ENCODE data around the gene VSTM2L. TPM values are rescaled to one million over a fixed set of nuclear protein-coding genes. Genes with fewer than 3 reads are reported as not detected.
"Not testable (repeated sequence)": the region's sequence is repeated elsewhere in the genome, so short reads cannot be mapped to it uniquely, and the experiment has no call there.

Gene VSTM2L, protein sequence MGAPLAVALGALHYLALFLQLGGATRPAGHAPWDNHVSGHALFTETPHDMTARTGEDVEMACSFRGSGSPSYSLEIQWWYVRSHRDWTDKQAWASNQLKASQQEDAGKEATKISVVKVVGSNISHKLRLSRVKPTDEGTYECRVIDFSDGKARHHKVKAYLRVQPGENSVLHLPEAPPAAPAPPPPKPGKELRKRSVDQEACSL
- 10 to 100 TPM in 2 of 4 donors, 1 to 10 TPM in 2; 7.5 to 11.7 (median 10.1) TPM for total RNA-seq

DNA sequence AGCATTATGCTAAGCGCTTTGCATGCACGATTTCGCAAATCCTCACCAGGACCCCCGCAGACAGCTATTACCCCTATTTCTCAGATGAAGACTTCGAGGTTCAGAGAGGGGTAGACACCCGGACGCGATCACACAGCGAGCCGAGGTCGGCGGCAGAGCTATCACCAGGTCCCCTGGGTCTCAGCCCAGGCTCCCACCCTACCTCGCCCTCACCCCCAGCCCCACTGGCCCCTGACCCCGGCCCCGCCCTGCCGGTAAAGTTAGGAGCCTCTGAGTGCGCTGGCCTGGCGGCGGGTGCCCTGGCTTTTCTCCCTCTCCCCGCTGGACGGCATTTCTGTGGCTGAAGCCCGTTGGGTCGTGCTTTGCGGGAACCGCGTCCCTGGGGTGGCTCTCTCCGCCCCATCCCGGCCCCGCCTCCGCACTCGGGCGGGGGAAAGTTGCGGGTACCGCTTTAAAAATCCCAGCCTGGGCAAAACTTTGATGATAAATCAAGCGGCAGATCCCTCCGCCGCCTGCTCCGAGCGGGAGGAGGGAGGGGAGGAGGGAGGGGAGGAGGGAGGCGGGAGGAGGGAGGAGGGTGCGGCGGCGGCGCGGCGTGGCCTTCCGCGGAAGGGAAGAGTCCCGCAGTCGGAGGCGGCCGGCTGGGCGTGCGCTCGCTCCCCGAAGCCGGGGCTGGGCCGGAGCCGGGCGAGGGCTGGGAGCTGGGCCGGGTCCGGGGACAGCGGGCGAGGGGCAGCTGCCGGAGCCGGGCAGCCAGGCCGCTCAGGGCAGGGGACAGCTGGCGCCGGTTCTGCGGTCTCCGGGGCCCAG lies at the start of gene VSTM2L:
Gene VSTM2L (plus strand): TSS at position 624 of the 810 bp plus-strand sequence. CDS start 224 bp downstream, outside the sequence.
- TF ChIP-seq EP300 (IDR thresholded peaks at IDR 0.05) (no peak), POLR2AphosphoS5 (IDR thresholded peaks at IDR 0.05) (no peak), POLR2A (IDR thresholded peaks at IDR 0.05; ENCODE audit: low read depth) (no peak)
- TF ChIP-seq, protein P1, sequence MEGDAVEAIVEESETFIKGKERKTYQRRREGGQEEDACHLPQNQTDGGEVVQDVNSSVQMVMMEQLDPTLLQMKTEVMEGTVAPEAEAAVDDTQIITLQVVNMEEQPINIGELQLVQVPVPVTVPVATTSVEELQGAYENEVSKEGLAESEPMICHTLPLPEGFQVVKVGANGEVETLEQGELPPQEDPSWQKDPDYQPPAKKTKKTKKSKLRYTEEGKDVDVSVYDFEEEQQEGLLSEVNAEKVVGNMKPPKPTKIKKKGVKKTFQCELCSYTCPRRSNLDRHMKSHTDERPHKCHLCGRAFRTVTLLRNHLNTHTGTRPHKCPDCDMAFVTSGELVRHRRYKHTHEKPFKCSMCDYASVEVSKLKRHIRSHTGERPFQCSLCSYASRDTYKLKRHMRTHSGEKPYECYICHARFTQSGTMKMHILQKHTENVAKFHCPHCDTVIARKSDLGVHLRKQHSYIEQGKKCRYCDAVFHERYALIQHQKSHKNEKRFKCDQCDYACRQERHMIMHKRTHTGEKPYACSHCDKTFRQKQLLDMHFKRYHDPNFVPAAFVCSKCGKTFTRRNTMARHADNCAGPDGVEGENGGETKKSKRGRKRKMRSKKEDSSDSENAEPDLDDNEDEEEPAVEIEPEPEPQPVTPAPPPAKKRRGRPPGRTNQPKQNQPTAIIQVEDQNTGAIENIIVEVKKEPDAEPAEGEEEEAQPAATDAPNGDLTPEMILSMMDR (IDR thresholded peaks at IDR 0.05) = no peak
- Histone ChIP-seq H3K27ac (replicated peaks in 1 of 4) (peak within 1 kb of the TSS; percentile 40 to 68 (median 62)), H3K9me3 (no peaks in the 10 kb centered on the region), H3K36me3 (no peaks in the 10 kb centered on the region), H3K4me1 (peaks cover 7 to 76% (median 68%) of the 10 kb centered on the region in 4 donors), H3K27me3 (peaks cover 0 to 47% (median 1%) of the 10 kb centered on the region in 4 donors), H3K4me3 (peak within 1 kb of the TSS; percentile 58 to 66 (median 59))
- 4% methylated on average over 18 of the region's 71 CpGs for WGBS
- no peak for DNase-seq (ENCODE audit: extremely low spot score)
- intact Hi-C loops (cut with DNase I) = loop anchor here (5.0 kb wide), 1 partner anchor 90 kb away; no protein-coding TSS in a partner anchor

GRCh38 chr20:37853823-37854375 lies 49.0 kb upstream of the VSTM2L start:
- H3K9me3 ChIP-seq = no peaks in the 10 kb centered on the region
- no peak overlapping the region for H3K4me3 ChIP-seq
- 97% methylated on average over 2 of the region's 2 CpGs for WGBS
- intact Hi-C loops (cut with DNase I) = no loop called here
- no peak overlapping the region for H3K27ac ChIP-seq (replicated peaks in 1 of 4)
- peaks cover 0 to 6% (median 0%) of the 10 kb centered on the region in 4 donors for H3K4me1 ChIP-seq
- no peak for TF ChIP-seq POLR2A (IDR thresholded peaks at IDR 0.05; ENCODE audit: low read depth)
- TF ChIP-seq, protein P1 (IDR thresholded peaks at IDR 0.05) = no peak
- no peak for TF ChIP-seq POLR2AphosphoS5 (IDR thresholded peaks at IDR 0.05)
- TF ChIP-seq EP300 (IDR thresholded peaks at IDR 0.05) = no peak
- peaks cover 10 to 60% (median 28%) of the 10 kb centered on the region in 4 donors for H3K36me3 ChIP-seq
- H3K27me3 ChIP-seq = no peaks in the 10 kb centered on the region
- no peak for DNase-seq (ENCODE audit: extremely low spot score)

DNA sequence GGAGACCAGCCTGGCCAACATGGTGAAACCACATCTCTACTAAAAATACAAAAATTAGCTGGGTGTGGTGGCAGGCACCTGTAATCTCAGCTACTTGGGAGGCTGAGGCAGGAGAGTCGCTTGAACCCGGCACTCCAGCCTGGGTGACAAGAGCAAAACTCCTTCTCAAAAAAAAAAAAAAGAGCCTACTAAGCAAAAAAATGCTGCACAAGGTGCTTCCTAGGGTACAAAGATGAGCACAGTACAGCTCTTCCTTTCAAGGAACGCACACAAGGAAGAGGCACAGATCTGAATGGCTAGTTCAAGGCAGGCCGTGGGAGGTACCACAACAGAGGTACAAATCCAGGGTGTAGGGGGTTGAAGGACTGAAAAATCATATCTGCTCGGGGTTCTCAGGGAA lies 46.9 kb upstream of the VSTM2L start:
- H3K36me3 ChIP-seq = peaks cover 22 to 62% (median 33%) of the 10 kb centered on the region in 4 donors
- intact Hi-C loops (cut with DNase I) = not testable (repeated sequence)

DNA sequence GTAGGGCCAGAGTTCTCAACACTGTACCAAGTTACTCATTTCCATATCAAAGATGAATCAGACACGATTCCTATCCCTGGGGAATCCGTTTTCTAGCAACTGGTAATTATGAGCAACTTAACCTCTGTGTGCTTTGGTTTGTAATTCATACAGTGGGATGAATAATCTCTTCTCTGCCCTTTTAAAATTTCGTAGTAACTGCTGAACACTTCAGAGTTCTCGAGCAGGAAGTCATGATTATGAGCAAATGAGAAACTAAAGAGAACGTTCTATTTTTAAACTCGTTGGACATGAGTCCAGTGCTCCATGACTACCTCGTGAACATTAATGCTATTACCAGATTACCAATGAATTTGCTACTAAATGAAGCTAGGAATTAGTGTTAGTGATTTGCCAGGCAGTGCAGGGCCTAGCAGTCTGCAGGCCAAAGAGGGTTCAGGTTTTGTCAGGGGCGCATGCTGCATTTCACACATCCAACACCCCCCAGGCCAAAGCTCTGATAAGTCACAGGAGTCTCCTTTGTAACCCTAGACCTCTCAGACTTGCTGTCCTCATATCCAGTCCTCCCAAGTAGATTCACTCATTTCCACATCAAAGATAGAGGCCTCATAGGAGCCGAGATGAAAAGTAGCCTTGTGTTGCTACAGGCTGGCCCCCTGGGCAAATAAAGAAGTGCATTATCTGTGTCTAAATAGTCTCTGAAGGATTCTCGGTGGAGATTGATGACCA lies 45.8 kb upstream of the VSTM2L start:
- Histone ChIP-seq H3K27me3 (no peaks in the 10 kb centered on the region), H3K9me3 (no peaks in the 10 kb centered on the region), H3K4me3 (no peak overlapping the region), H3K36me3 (peaks cover 25 to 66% (median 35%) of the 10 kb centered on the region in 4 donors), H3K27ac (replicated peaks in 1 of 4) (no peak overlapping the region), H3K4me1 (no peaks in the 10 kb centered on the region)
- no peak for TF ChIP-seq POLR2AphosphoS5 (IDR thresholded peaks at IDR 0.05)
- intact Hi-C loops (cut with DNase I) = no loop called here
- no peak for DNase-seq (ENCODE audit: extremely low spot score)
- 78% methylated on average over 10 of the region's 10 CpGs for WGBS

More for the DNA sequence above, 46.9 kb upstream of the VSTM2L start:
- H3K4me1 ChIP-seq; H3K4me3 ChIP-seq; H3K27ac ChIP-seq (replicated peaks in 1 of 4); DNase-seq (ENCODE audit: extremely low spot score); H3K9me3 ChIP-seq; H3K27me3 ChIP-seq: not testable (repeated sequence)
- 95% methylated on average over 5 of the region's 5 CpGs for WGBS

DNA sequence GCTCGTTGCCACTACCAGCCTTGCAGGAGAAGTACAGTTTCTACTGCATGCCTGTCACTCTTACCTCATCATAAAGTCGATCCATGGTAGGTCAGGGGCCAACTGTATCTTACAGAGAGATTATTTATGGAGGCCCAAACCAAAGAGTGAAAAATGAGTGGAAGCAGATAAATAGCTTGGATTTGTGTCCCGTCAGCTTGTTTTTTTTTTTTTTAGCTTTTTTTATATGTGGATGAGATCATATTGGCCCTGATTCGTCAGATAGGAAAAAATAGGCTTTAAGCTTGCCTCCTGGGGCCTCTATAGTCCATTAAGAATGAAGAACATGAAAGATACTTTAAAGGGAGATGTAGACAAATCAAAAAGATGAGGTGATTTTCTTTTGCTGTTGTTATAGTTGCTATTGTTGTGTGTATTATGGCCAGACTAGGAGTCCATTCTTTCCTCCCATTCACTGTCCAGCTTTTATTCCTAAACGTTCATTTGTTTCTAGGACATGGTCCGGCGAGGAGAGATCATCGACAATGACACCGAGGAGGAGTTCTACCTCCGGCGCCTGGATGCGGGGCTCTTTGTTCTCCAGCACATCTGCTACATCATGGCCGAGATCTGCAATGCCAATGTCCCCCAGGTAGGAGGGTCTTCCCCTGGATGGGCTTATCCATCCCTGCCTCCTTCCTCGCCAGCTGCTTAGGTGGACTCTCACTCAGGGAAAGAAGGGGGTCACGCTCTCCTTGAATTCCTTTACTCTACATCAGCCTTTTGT lies 43.3 kb upstream of the VSTM2L start:
- TF ChIP-seq POLR2A (IDR thresholded peaks at IDR 0.05; ENCODE audit: low read depth) (no peak), EP300 (IDR thresholded peaks at IDR 0.05) (no peak), POLR2AphosphoS5 (IDR thresholded peaks at IDR 0.05) (no peak)
- TF ChIP-seq, protein P1 (IDR thresholded peaks at IDR 0.05) = no peak
- WGBS = 95% methylated on average over 15 of the region's 15 CpGs
- DNase-seq (ENCODE audit: extremely low spot score) = no peak
- intact Hi-C loops (cut with DNase I) = no loop called here
- Histone ChIP-seq H3K27ac (replicated peaks in 1 of 4) (no peak overlapping the region), H3K4me3 (no peak overlapping the region), H3K36me3 (peaks cover 18 to 68% (median 42%) of the 10 kb centered on the region in 4 donors), H3K27me3 (no peaks in the 10 kb centered on the region), H3K9me3 (no peaks in the 10 kb centered on the region), H3K4me1 (no peaks in the 10 kb centered on the region)
